ENCODE results near the gene CHD3. TPM values are rescaled to one million over a fixed set of nuclear protein-coding genes. Genes with fewer than 3 reads are reported as not detected.

CHD3 gene
- 69.1 and 75.5 TPM in 2 replicates for total RNA-seq
- total RNA-seq (2013) = 49.4 TPM
- polyA plus RNA-seq = 68.1 and 133 TPM in 2 replicates
- polyA minus RNA-seq = 42.2 and 91.5 TPM in 2 replicates

GRCh38 chr17:7888184-7888920, at the start of gene CHD3:
TSS of gene CHD3 (plus strand) at chr17:7888789. CDS start at chr17:7889001, 212 bp downstream.
- peaks cover 0 to 10% of the 10 kb centered on the region in 2 experiments for H3K36me3 ChIP-seq (replicated peaks in 1 of 2; ENCODE audit: control extremely low read depth in 1 of 2, control insufficient read depth in 1 of 2, extremely low read depth in 1 of 2, insufficient read depth in 2 of 2, low read length in 1 of 2)
- ChIA-PET CTCF (no interaction called here), POLR2A (no interaction called here)
- DNase-seq = peak; percentile 47
- TF ChIP-seq CTCF (IDR thresholded peaks at IDR 0.05) = no peak
- no peak for TF ChIP-seq EZH2 (IDR thresholded peaks at IDR 0.05; ENCODE audit: borderline replicate concordance, insufficient read depth, low read depth, low read length, poor library complexity, severe bottlenecking)
- Mint-ChIP-seq H3K9me3 (ENCODE audit: insufficient read depth) (no peaks in the 10 kb centered on the region), H3K4me1 (peaks cover 3% of the 10 kb centered on the region), H3K27me3 (no peaks in the 10 kb centered on the region), H3K4me3 (no peak within 1 kb of the TSS), H3K27ac (peak within 1 kb of the TSS; percentile 53)
- intact Hi-C loops (cut with micrococcal nuclease) = loop anchor here (1.0 to 10.0 kb wide), 2 partner anchors 31 to 144 kb away; partner anchors contain the start of gene NAA38
- ATAC-seq (ENCODE audit: low read depth) = no peak
- H3K79me2 ChIP-seq (ENCODE audit: control insufficient read depth, insufficient read depth, low read length) = peaks cover 14% of the 10 kb centered on the region
- H4K20me1 ChIP-seq (ENCODE audit: control insufficient read depth, insufficient read depth, low read length, poor library complexity, severe bottlenecking) = no peaks in the 10 kb centered on the region
- H3K27me3 ChIP-seq (replicated peaks in 1 of 4; ENCODE audit: control extremely low read depth in 1 of 4, control insufficient read depth in 3 of 4, insufficient read depth in 4 of 4, low read length in 3 of 4) = no peaks in the 10 kb centered on the region
- peak within 1 kb of the TSS; percentile 46 to 65 for H3K27ac ChIP-seq (ENCODE audit: low read length in 2 of 2)
- WGBS (ENCODE audit: insufficient coverage) = 67% methylated on average over 14 of the region's 18 CpGs
- H3K9me3 ChIP-seq (ENCODE audit: control extremely low read depth in 1 of 3, control insufficient read depth in 2 of 3, insufficient read depth in 1 of 3, low read length in 2 of 3) = no peaks in the 10 kb centered on the region
- H3K4me3 ChIP-seq (ENCODE audit: control extremely low read depth in 1 of 5, extremely low read depth in 1 of 5, insufficient read depth in 1 of 5, low read depth in 2 of 5, low read length in 4 of 5) = peak within 1 kb of the TSS; percentile 65 to 81 (median 76)
- peaks cover 19 to 36% of the 10 kb centered on the region in 2 donors for H3K4me1 ChIP-seq (ENCODE audit: control insufficient read depth in 2 of 2, insufficient read depth in 2 of 2, low read length in 2 of 2)
- H3K9ac ChIP-seq (ENCODE audit: low read length) = peak within 1 kb of the TSS; percentile 68
- H2AFZ ChIP-seq (ENCODE audit: insufficient read depth, low read depth, low read length, poor library complexity, severe bottlenecking) = peak within 1 kb of the TSS; percentile 93
- H3K4me2 ChIP-seq (replicated peaks; ENCODE audit: low read depth, low read length, poor library complexity, severe bottlenecking) = peak within 1 kb of the TSS; percentile 86

Measured in B cell (primary cell).